ENCODE measurements around the gene ZNF275. TPM values are rescaled to one million over a fixed set of nuclear protein-coding genes. Genes with fewer than 3 reads are reported as not detected.

Gene ZNF275
- total RNA-seq, 1 experiment from 2014 or later: 9.8 TPM

DNA sequence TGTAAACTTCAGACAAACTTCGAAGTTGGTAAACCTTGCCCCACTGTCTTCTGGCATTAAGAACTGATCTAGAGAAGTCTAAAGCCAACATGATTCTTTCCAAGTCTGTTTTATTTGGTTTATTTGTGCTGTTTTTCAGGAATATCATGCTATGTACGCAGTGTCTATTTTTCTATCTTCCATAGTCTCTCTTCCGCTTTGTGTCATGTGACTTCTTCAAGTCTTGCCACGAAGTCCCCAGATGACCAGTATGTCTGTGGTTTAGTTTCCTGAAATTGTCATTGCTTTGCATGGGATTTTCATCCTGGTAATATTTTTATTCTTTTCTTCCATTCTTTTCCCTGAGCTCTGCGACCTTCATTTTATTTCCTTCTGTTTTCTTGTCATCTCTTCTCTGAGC, 52.1 kb downstream of the ZNF275 start:
- H3K4me2 ChIP-seq (ENCODE audit: low read length): no peak overlapping the region
- CTCF ChIA-PET: no interaction called here
- ATAC-seq (no peak), DNase-seq (ENCODE audit: low read depth, low spot score) (no peak)
- no peak overlapping the region for H2AFZ ChIP-seq (ENCODE audit: low read depth, low read length, poor library complexity, severe bottlenecking)
- H3K9me3 ChIP-seq (ENCODE audit: control insufficient read depth in 1 of 2, insufficient read depth in 1 of 2, low read depth in 1 of 2, low read length in 2 of 2): no peaks in the 10 kb centered on the region
- H3K9ac ChIP-seq (ENCODE audit: low read length): no peak overlapping the region
- no peak for TF ChIP-seq JUND (IDR thresholded peaks at IDR 0.05)
- no peak for TF ChIP-seq ELF1 (IDR thresholded peaks at IDR 0.05; ENCODE audit: borderline replicate concordance, low read depth)
- no peak for TF ChIP-seq CBX3 (IDR thresholded peaks at IDR 0.05; ENCODE audit: low read depth)
- no peak for TF ChIP-seq TCF7L2 (IDR thresholded peaks at IDR 0.05; ENCODE audit: borderline replicate concordance, extremely low read depth, insufficient read depth, insufficient read length)
- H3K79me2 ChIP-seq (ENCODE audit: insufficient read depth, low read length): no peaks in the 10 kb centered on the region
- no peaks in the 10 kb centered on the region for H4K20me1 ChIP-seq (ENCODE audit: insufficient read depth)
- RAD21 ChIA-PET (ENCODE audit: low non-redundant PET in 1 of 2, low total read pairs in 2 of 2, uncharacterized antibody in 2 of 2, unreplicated experiment in 2 of 2): no interaction called here
- POLR2A ChIA-PET: no interaction called here
- no peaks in the 10 kb centered on the region for H3K36me3 ChIP-seq (ENCODE audit: control insufficient read depth in 1 of 2, insufficient read depth in 2 of 2, low read length in 2 of 2)
- H3K27ac ChIP-seq (ENCODE audit: low read depth, low read length): no peak overlapping the region
- H3K9me2 ChIP-seq (ENCODE audit: insufficient read depth): no peaks in the 10 kb centered on the region
- BruUV-seq (replicated peaks): no TSS peak
- intact Hi-C loops (cut with micrococcal nuclease): no loop called here
- no peaks in the 10 kb centered on the region for H3K4me1 ChIP-seq (ENCODE audit: control insufficient read depth in 1 of 2, insufficient read depth in 2 of 2, low read length in 2 of 2)
- no peaks in the 10 kb centered on the region for H3K27me3 ChIP-seq (ENCODE audit: insufficient read depth, low read length)
- no peak overlapping the region for H3K4me3 ChIP-seq (replicated peaks in 1 of 2; ENCODE audit: low read depth in 1 of 2, low read length in 2 of 2)

DNA sequence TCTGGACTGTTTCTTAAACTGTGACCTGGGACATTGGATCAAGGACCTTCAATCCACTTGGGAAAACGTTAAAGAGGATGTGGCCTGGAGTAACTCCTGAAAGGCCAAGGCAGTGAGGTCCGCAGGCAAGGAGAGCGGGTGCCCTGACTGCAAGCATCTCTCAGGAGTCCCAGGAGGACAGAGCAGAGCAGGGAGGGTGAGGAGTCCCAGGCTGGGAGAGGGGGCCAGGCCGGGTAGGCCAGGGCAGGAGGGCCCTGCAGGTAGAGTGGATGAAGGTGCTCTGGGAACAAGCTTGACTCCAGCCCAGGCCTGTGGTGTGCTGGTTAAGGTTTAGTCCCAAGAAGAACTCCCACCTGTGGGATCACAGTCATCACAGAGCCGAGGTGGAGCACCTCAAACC, 53.4 kb downstream of the ZNF275 start:
- CTCF ChIA-PET: no interaction called here
- ATAC-seq: no peak
- intact Hi-C loops (cut with micrococcal nuclease): no loop called here

More for the DNA sequence above, 53.4 kb downstream of the ZNF275 start:
- Histone ChIP-seq H3K27ac (ENCODE audit: low read depth, low read length) (no peak overlapping the region), H3K9me2 (ENCODE audit: insufficient read depth) (no peaks in the 10 kb centered on the region), H3K9me3 (ENCODE audit: control insufficient read depth in 1 of 2, insufficient read depth in 1 of 2, low read depth in 1 of 2, low read length in 2 of 2) (no peaks in the 10 kb centered on the region), H4K20me1 (ENCODE audit: insufficient read depth) (no peaks in the 10 kb centered on the region), H3K36me3 (ENCODE audit: control insufficient read depth in 1 of 2, insufficient read depth in 2 of 2, low read length in 2 of 2) (no peaks in the 10 kb centered on the region), H3K27me3 (ENCODE audit: insufficient read depth, low read length) (no peaks in the 10 kb centered on the region), H3K9ac (ENCODE audit: low read length) (no peak overlapping the region), H3K79me2 (ENCODE audit: insufficient read depth, low read length) (no peaks in the 10 kb centered on the region), H3K4me1 (ENCODE audit: control insufficient read depth in 1 of 2, insufficient read depth in 2 of 2, low read length in 2 of 2) (no peaks in the 10 kb centered on the region), H3K4me3 (replicated peaks in 1 of 2; ENCODE audit: low read depth in 1 of 2, low read length in 2 of 2) (no peak overlapping the region), H3K4me2 (ENCODE audit: low read length) (no peak overlapping the region), H2AFZ (ENCODE audit: low read depth, low read length, poor library complexity, severe bottlenecking) (no peak overlapping the region)
- no TSS peak for BruUV-seq (replicated peaks)
- RAD21 ChIA-PET (ENCODE audit: low non-redundant PET in 1 of 2, low total read pairs in 2 of 2, uncharacterized antibody in 2 of 2, unreplicated experiment in 2 of 2): no interaction called here
- POLR2A ChIA-PET: no interaction called here
- DNase-seq (ENCODE audit: low read depth, low spot score): no peak
- TF ChIP-seq EZH2 (IDR thresholded peaks at IDR 0.05) (no peak), TCF7L2 (IDR thresholded peaks at IDR 0.05; ENCODE audit: borderline replicate concordance, extremely low read depth, insufficient read depth, insufficient read length) (no peak), POLR2AphosphoS5 (IDR thresholded peaks at IDR 0.05; ENCODE audit: low read depth, low read length) (no peak), SIN3A (IDR thresholded peaks at IDR 0.05; ENCODE audit: low read depth) (no peak), FOSL1 (IDR thresholded peaks at IDR 0.05; ENCODE audit: low read depth) (no peak), POLR2A (IDR thresholded peaks at IDR 0.05; ENCODE audit: borderline replicate concordance, extremely low read depth, insufficient read depth, insufficient read length) (no peak), ZNF274 (IDR thresholded peaks at IDR 0.05; ENCODE audit: low read depth, low read length) (no peak), ZFX (IDR thresholded peaks at IDR 0.05) (no peak), EGR1 (IDR thresholded peaks at IDR 0.05; ENCODE audit: low read depth) (no peak)

All from HCT116 (cell line).